GM10266 (cell line): ENCODE results near the gene SRRT.

Source experiments
- DNase-seq: peaks from one replicate; pipeline ENCODE4 v3.0.0; 2012; ENCODE audit errors: extremely low spot score
- TF ChIP-seq, protein P1 (sequence below): IDR thresholded peaks from 2 replicates; pipeline ENCODE4 v1.5.1; 2012; ENCODE audit warnings: mild to moderate bottlenecking, low read depth; ENCODE audit not compliant: control insufficient read depth, insufficient read depth; ENCODE audit errors: missing control alignments

Gene SRRT

GRCh38 chr7:100866729-100867039 is 8.2 kb upstream of the SRRT start:
- no peak for DNase-seq
- TF ChIP-seq, protein P1, sequence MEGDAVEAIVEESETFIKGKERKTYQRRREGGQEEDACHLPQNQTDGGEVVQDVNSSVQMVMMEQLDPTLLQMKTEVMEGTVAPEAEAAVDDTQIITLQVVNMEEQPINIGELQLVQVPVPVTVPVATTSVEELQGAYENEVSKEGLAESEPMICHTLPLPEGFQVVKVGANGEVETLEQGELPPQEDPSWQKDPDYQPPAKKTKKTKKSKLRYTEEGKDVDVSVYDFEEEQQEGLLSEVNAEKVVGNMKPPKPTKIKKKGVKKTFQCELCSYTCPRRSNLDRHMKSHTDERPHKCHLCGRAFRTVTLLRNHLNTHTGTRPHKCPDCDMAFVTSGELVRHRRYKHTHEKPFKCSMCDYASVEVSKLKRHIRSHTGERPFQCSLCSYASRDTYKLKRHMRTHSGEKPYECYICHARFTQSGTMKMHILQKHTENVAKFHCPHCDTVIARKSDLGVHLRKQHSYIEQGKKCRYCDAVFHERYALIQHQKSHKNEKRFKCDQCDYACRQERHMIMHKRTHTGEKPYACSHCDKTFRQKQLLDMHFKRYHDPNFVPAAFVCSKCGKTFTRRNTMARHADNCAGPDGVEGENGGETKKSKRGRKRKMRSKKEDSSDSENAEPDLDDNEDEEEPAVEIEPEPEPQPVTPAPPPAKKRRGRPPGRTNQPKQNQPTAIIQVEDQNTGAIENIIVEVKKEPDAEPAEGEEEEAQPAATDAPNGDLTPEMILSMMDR, result no peak

GRCh38 chr7:100867040-100867775 is 7.7 kb upstream of the SRRT start, which contains the start of gene TRIP6:
Gene TRIP6 (plus strand): TSS chr7:100867387. CDS start chr7:100867498, 111 bp downstream.
- peak; percentile 88 for DNase-seq

GRCh38 chr7:100867776-100868485 is 7.0 kb upstream of the SRRT start:
- TF ChIP-seq, protein P1, result no peak
- DNase-seq, result no peak

More at GRCh38 chr7:100867040-100867775, 7.7 kb upstream of the SRRT start, which contains the start of gene TRIP6:
- TF ChIP-seq, protein P1, result no peak

GRCh38 chr7:100873599-100874299 is 1.2 kb upstream of the SRRT start:
- no peak for DNase-seq
- TF ChIP-seq, protein P1, result no peak

DNA sequence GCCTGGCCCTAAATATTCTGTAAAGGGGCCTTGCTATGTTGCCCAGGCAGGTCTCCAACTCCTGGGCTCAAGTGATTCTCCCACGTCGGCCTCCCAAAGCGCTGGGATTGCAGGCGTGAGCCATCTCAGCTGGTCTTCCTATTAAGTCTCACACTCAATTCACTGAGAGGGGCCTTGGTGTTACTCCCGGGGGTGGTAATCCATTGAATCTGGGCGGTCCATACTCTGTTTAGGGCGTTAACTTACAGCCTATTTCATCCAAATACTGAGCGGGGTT is 665 bp upstream of the SRRT start:
- no peak for DNase-seq
- TF ChIP-seq, protein P1, result no peak

GRCh38 chr7:100875356-100875751 is 451 bp downstream of the SRRT start:
- no peak for DNase-seq

More at GRCh38 chr7:100875356-100875751, 451 bp downstream of the SRRT start:
- TF ChIP-seq, protein P1, result no peak
